ENCODE data around the gene ART5. TPM values are rescaled to one million over a fixed set of nuclear protein-coding genes. Genes with fewer than 3 reads are reported as not detected.

ART5 gene
- total and polyA plus RNA-seq, 9 of the 15 experiments (the other 6 are each of a cell fraction or from before 2014, with no cell fraction given), result 0.08 to 0.59 (median 0.33) TPM

DNA sequence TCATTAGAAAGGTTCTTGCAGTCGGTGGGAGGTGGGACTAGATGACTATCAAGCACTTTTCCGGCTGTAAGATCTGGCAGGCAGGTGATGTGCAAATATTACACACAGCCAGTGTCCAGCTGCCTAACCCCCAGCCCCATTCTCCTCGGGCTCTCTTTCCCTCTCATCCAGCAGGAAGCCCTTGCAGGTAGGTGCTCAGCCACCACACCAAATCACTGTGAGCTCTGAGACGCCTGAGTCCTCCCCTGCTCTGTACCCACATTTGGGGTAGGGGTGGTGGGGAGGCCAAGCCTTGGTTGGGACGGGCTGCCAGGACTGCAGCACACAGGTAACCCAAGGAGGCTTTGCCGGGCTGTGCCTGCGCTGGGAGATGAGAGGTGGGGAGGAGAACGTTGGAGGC is 601 bp downstream of the ART5 start:
- ChIA-PET CTCF (ENCODE audit: low intra/inter-chr PET ratio) (no interaction called here), POLR2A (no interaction called here)
- 12% methylated on average over 8 of the region's 8 CpGs for WGBS (ENCODE audit: insufficient coverage, low coverage, missing lambda C conversion rate)
- DNase-seq (ENCODE audit: extremely low read depth in 1 of 4, low spot score in 3 of 4), result no peak
- FAIRE-seq, result no peak
- no TSS peak for BruUV-seq (replicated peaks)
- H3K9me3 ChIP-seq (replicated peaks; ENCODE audit: control insufficient read depth, insufficient read depth, low read depth, low read length), result peaks cover 3% of the 10 kb centered on the region; the same call in 1 of the 2 replicates
- intact Hi-C loops (cut with micrococcal nuclease) (no loop called here), in situ Hi-C loops (cut with MboI) (no loop called here)
- no peaks in the 10 kb centered on the region for H4K20me1 ChIP-seq (replicated peaks; ENCODE audit: control insufficient read depth, insufficient read depth, low read length)
- no peak overlapping the region for H3K4me2 ChIP-seq (ENCODE audit: insufficient read depth, low read length)
- 0 out of 2 replicates have a peak overlapping the region, but pooled peaks have one; percentile 72 for H2AFZ ChIP-seq (ENCODE audit: low read depth, low read length)
- H3K36me3 ChIP-seq (ENCODE audit: control insufficient read depth, insufficient read depth, low read length), result no peaks in the 10 kb centered on the region
- no peaks in the 10 kb centered on the region for H3K79me2 ChIP-seq (ENCODE audit: control insufficient read depth, insufficient read depth, low read length)
- no peak for TF ChIP-seq RBM15 (IDR thresholded peaks at IDR 0.05; ENCODE audit: insufficient read depth, low read length)
- no peak for TF ChIP-seq ZNF12 (CRISPR knock-in tag; IDR thresholded peaks at IDR 0.05)
- TF ChIP-seq SIN3A (IDR thresholded peaks at IDR 0.05; ENCODE audit: borderline replicate concordance in 2 of 2, control insufficient read depth in 1 of 2, low read depth in 2 of 2, low read length in 2 of 2), result no peak
- no peak for TF ChIP-seq ZNF3 (CRISPR knock-in tag; IDR thresholded peaks at IDR 0.05)
- TF ChIP-seq HNRNPLL (IDR thresholded peaks at IDR 0.05; ENCODE audit: low read depth, low read length, poor library complexity, severe bottlenecking), result no peak
- TF ChIP-seq SREBF2 (CRISPR knock-in tag; IDR thresholded peaks at IDR 0.05), result no peak
- TF ChIP-seq E2F8 (IDR thresholded peaks at IDR 0.05; ENCODE audit: low read depth, partially characterized antibody), result no peak
- TF ChIP-seq ELF4 (CRISPR knock-in tag; IDR thresholded peaks at IDR 0.05), result no peak
- no peak for TF ChIP-seq RUNX1 (IDR thresholded peaks at IDR 0.05; ENCODE audit: low read depth)
- no peaks in the 10 kb centered on the region for H3K9me1 ChIP-seq (ENCODE audit: control insufficient read depth, insufficient read depth, low read length)
- no peak overlapping the region for H3K27ac ChIP-seq (ENCODE audit: extremely low read depth, low read depth, low read length)
- H3K4me1 ChIP-seq (replicated peaks in 1 of 2; ENCODE audit: control insufficient read depth in 2 of 2, insufficient read depth in 2 of 2, low read length in 2 of 2), result peaks cover 21 to 29% of the 10 kb centered on the region in 2 experiments; a peak in 4 of 5 replicates
- no peak overlapping the region for H3K4me3 ChIP-seq
- ATAC-seq, result no peak
- H3K9ac ChIP-seq (ENCODE audit: insufficient read depth in 1 of 2, low read depth in 2 of 2, low read length in 2 of 2), result peak overlapping the region in 1 of 2 experiments; percentile 61; a peak in 1 of 4 replicates
- peaks cover 11 to 34% of the 10 kb centered on the region in 2 experiments for H3K27me3 ChIP-seq (ENCODE audit: control insufficient read depth in 2 of 2, insufficient read depth in 2 of 2, low read length in 2 of 2)
